H9 (cell line): Measurements from ENCODE around the gene SFXN1. TPM values are rescaled to one million over a fixed set of nuclear protein-coding genes. Genes with fewer than 3 reads are reported as not detected.

ENCODE experiments used
- DNase-seq: peaks from one replicate; pipeline ENCODE4 v3.0.0-alpha.2; 2017
- H2AFZ ChIP-seq: one replicate; pipeline ENCODE4 v1.6.1; 2013; ENCODE audit warnings: mild to moderate bottlenecking, low read length, control low read depth, moderate library complexity
- H2AK5ac ChIP-seq: 2 replicates; pipeline ENCODE4 v1.6.1; 2013; ENCODE audit warnings: low read length, control low read depth, mixed read lengths; ENCODE audit not compliant: insufficient read length
- H2BK120ac ChIP-seq: one replicate; pipeline ENCODE4 v1.6.1; 2013; ENCODE audit warnings: low read depth, mild to moderate bottlenecking, low read length, control low read depth, inconsistent platforms; ENCODE audit not compliant: poor library complexity, severe bottlenecking
- H2BK12ac ChIP-seq: 2 replicates; pipeline ENCODE4 v1.6.1; 2013; ENCODE audit warnings: low read length, control low read depth, mixed read lengths, low read depth; ENCODE audit not compliant: insufficient read length
- H2BK15ac ChIP-seq: 2 replicates; pipeline ENCODE4 v1.6.1; 2013; ENCODE audit warnings: low read depth, low read length, control low read depth
- H2BK20ac ChIP-seq: one replicate; pipeline ENCODE4 v1.6.1; 2013; ENCODE audit warnings: low read depth, mild to moderate bottlenecking, low read length, control low read depth, inconsistent platforms; ENCODE audit not compliant: poor library complexity, severe bottlenecking
- H2BK5ac ChIP-seq: 2 replicates; pipeline ENCODE4 v1.6.1; 2013; ENCODE audit warnings: low read length, control low read depth, mixed read lengths; ENCODE audit not compliant: insufficient read length
- H3K14ac ChIP-seq: 2 replicates; pipeline ENCODE4 v1.6.1; 2013; ENCODE audit warnings: low read length, control low read depth; ENCODE audit not compliant: insufficient read depth
- H3K18ac ChIP-seq: 2 replicates; pipeline ENCODE4 v1.6.1; 2013; ENCODE audit warnings: low read depth, mild to moderate bottlenecking, mixed read lengths, low read length, control low read depth; ENCODE audit not compliant: insufficient read length
- H3K23ac ChIP-seq: 2 replicates; pipeline ENCODE4 v1.6.1; 2013; ENCODE audit warnings: low read length, control low read depth, mixed read lengths, low read depth; ENCODE audit not compliant: insufficient read length
- H3K23me2 ChIP-seq: 2 replicates; pipeline ENCODE4 v1.6.1; 2013; ENCODE audit warnings: low read depth, mild to moderate bottlenecking, mixed read lengths, low read length, control low read depth; ENCODE audit not compliant: insufficient read length, poor library complexity, severe bottlenecking
- H3K27ac ChIP-seq: 2 replicates; pipeline ENCODE4 v1.5.1; 2013; ENCODE audit warnings: low read length, control low read depth, mixed read lengths, low read depth; ENCODE audit not compliant: insufficient read length
- H3K27me3 ChIP-seq: 2 replicates; pipeline ENCODE4 v1.6.1; 2013; ENCODE audit warnings: low read length, control low read depth, inconsistent platforms; ENCODE audit not compliant: insufficient read depth
- H3K4ac ChIP-seq: 2 replicates; pipeline ENCODE4 v1.6.1; 2013; ENCODE audit warnings: low read depth, mild to moderate bottlenecking, control low read depth, inconsistent platforms, low read length, moderate library complexity
- H3K4me1 ChIP-seq: 2 replicates; pipeline ENCODE4 v1.6.1; 2013; ENCODE audit warnings: low read length, control low read depth, inconsistent platforms; ENCODE audit not compliant: insufficient read depth
- H3K4me2 ChIP-seq: 2 replicates; pipeline ENCODE4 v1.6.1; 2013; ENCODE audit warnings: low read length, control low read depth, mixed read lengths; ENCODE audit not compliant: insufficient read length, insufficient read depth
- H3K56ac ChIP-seq: 2 replicates; pipeline ENCODE4 v1.6.1; 2013; ENCODE audit warnings: low read depth, mild to moderate bottlenecking, mixed read lengths, low read length, control low read depth; ENCODE audit not compliant: insufficient read length
- H3K79me1 ChIP-seq: 2 replicates; pipeline ENCODE4 v1.6.1; 2013; ENCODE audit warnings: low read depth, mild to moderate bottlenecking, moderate library complexity, low read length, control low read depth, inconsistent platforms; ENCODE audit not compliant: insufficient read depth, poor library complexity, severe bottlenecking
- H3K79me2 ChIP-seq: 2 replicates; pipeline ENCODE4 v1.6.1; 2013; ENCODE audit warnings: low read length, control low read depth, inconsistent platforms; ENCODE audit not compliant: insufficient read depth
- H3K9ac ChIP-seq: 2 replicates; pipeline ENCODE4 v1.6.1; 2013; ENCODE audit warnings: low read length, control low read depth, mixed read lengths; ENCODE audit not compliant: insufficient read length; ENCODE audit errors: extremely low read depth
- H3K9me3 ChIP-seq: one replicate; pipeline ENCODE4 v1.6.1; 2013; ENCODE audit warnings: low read depth, low read length, inconsistent platforms; ENCODE audit not compliant: control insufficient read depth
- H3T11ph ChIP-seq: one replicate; pipeline ENCODE4 v1.6.1; 2013; ENCODE audit warnings: mild to moderate bottlenecking, low read length, control low read depth, inconsistent platforms
- H4K20me1 ChIP-seq: one replicate; pipeline ENCODE4 v1.6.1; 2013; ENCODE audit not compliant: control insufficient read depth, insufficient read length, insufficient read depth
- H4K5ac ChIP-seq: 2 replicates; pipeline ENCODE4 v1.6.1; 2013; ENCODE audit warnings: low read depth, mild to moderate bottlenecking, mixed read lengths, low read length, control low read depth; ENCODE audit not compliant: insufficient read length
- H4K8ac ChIP-seq: replicated peaks from 2 replicates; pipeline ENCODE4 v1.6.1; 2013; ENCODE audit warnings: low read length, control low read depth, mixed read lengths, low read depth; ENCODE audit not compliant: insufficient read length
- H4K91ac ChIP-seq: 2 replicates; pipeline ENCODE4 v1.6.1; 2013; ENCODE audit warnings: low read depth, mild to moderate bottlenecking, moderate library complexity, mixed read lengths, low read length, control low read depth; ENCODE audit not compliant: insufficient read length
- H3K27ac Mint-ChIP-seq, 3 experiments: 2 replicates in 2 of 3; 3 replicates in 1 of 3; pipeline ENCODE4 v1.8.0; 2020 to 2021; ENCODE audit warnings: mixed read lengths in 3 of 3, mild to moderate bottlenecking in 1 of 3, moderate library complexity in 1 of 3
- H3K27me3 Mint-ChIP-seq: 2 replicates; pipeline ENCODE4 v1.8.0; 2021; ENCODE audit warnings: low read depth, mild to moderate bottlenecking, moderate library complexity, mixed read lengths
- H3K36me3 Mint-ChIP-seq, 3 experiments: 2 replicates in 2 of 3; 3 replicates in 1 of 3; pipeline ENCODE4 v1.8.0; 2020 to 2021; ENCODE audit warnings: low read depth in 3 of 3, mixed read lengths in 3 of 3; ENCODE audit not compliant: insufficient read depth in 1 of 3
- H3K4me1 Mint-ChIP-seq, 2 experiments: 2 replicates each; pipeline ENCODE4 v1.8.0; 2020; ENCODE audit warnings: mixed read lengths in 2 of 2
- H3K4me3 Mint-ChIP-seq, 2 experiments: 2 replicates in 1 of 2; 3 replicates in 1 of 2; pipeline ENCODE4 v1.8.0; 2020 to 2021; ENCODE audit warnings: mild to moderate bottlenecking in 2 of 2, mixed read lengths in 2 of 2, moderate library complexity in 1 of 2
- H3K9me3 Mint-ChIP-seq, 2 experiments: 2 replicates in 1 of 2; 3 replicates in 1 of 2; pipeline ENCODE4 v1.8.0; 2020; ENCODE audit warnings: mild to moderate bottlenecking in 2 of 2, mixed read lengths in 2 of 2, moderate library complexity in 1 of 2
- CTCF ChIP-seq: fragments of 200-600 bp; sonication (generic); conservative IDR thresholded peaks from 3 replicates; pipeline ENCODE4 v1.8.0; 2021; ENCODE audit warnings: antibody characterized with exemption, mild to moderate bottlenecking
- WGBS: extraction: QIAGEN DNeasy Blood & Tissue Kit; methylation state at CpG from one replicate; pipeline ENCODE4 v1.1.7; 2013; ENCODE audit warnings: missing lambda C conversion rate, low lambda C conversion rate, mixed read lengths; ENCODE audit not compliant: insufficient read length; ENCODE audit errors: extremely low coverage; 5-methylcytosine and 5-hydroxymethylcytosine counted together
- total RNA-seq: library from RNA; stranded (reverse); gene quantifications from 2 replicates; pipeline ENCODE4 v1.2.1, GENCODE V29; 2021

SFXN1 gene
- total RNA-seq, 1 experiment from 2014 or later, result 99.2 TPM

- peaks cover 51% of the 10 kb centered on the region for H3K27me3 Mint-ChIP-seq
- Histone ChIP-seq H3K4me2 (no peak overlapping the region), H3K27me3 (no peaks in the 10 kb centered on the region), H3K79me1 (peaks cover 4% of the 10 kb centered on the region), H2BK120ac (no peak overlapping the region), H3K56ac (no peak overlapping the region), H3K79me2 (peaks cover 19% of the 10 kb centered on the region; the same call in 1 of the 2 replicates), H2AFZ (no peak overlapping the region), H2BK5ac (no peak overlapping the region), H3T11ph (no peak overlapping the region), H3K9me3 (no peaks in the 10 kb centered on the region), H3K23ac (no peak overlapping the region), H3K4me1 (peaks cover 4% of the 10 kb centered on the region; the same call in 1 of the 2 replicates), H2BK15ac (no peak overlapping the region), H4K5ac (no peak overlapping the region), H3K14ac (no peak overlapping the region), H4K8ac (no peak overlapping the region), H2AK5ac (no peak overlapping the region), H2BK12ac (no peak overlapping the region), H3K23me2 (peaks cover 13% of the 10 kb centered on the region), H3K4ac (no peak overlapping the region), H3K18ac (no peak overlapping the region), H2BK20ac (no peak overlapping the region), H4K91ac (no peak overlapping the region), H4K20me1 (no peaks in the 10 kb centered on the region), H3K27ac (no peak overlapping the region), H3K9ac (no peak overlapping the region)
- H3K27ac Mint-ChIP-seq, result no peak overlapping the region
- TF ChIP-seq CTCF, result no peak
- DNase-seq, result no peak
- H3K4me3 Mint-ChIP-seq, result peak overlapping the region; percentile 84 to 93; a peak in 4 of 5 replicates
- H3K9me3 Mint-ChIP-seq, result no peaks in the 10 kb centered on the region
- H3K36me3 Mint-ChIP-seq, result peaks cover 18 to 26% (median 19%) of the 10 kb centered on the region in 3 experiments; a peak in 6 of 7 replicates
- WGBS, result no CpG with 5 or more reads among the region's 5 CpGs
- H3K4me1 Mint-ChIP-seq, result peaks cover 17 to 22% of the 10 kb centered on the region in 2 experiments
These were observed 920 bp upstream of the SFXN1 start for GRCh38 chr5:175477440-175477839.
